GM12878 (cell line): ENCODE results near the gene INSL3. TPM values are rescaled to one million over a fixed set of nuclear protein-coding genes. Genes with fewer than 3 reads are reported as not detected.

Experiments used
- ATAC-seq: fragments of 200-7000 bp; cut with Tn5 transposase; 3 replicates; pipeline ENCODE4 v1.9.1; 2020; ENCODE audit warnings: mild to moderate bottlenecking, moderate library complexity
- BruUV-seq: library from RNA; stranded (reverse); fragments of 400-500 nt; replicated peaks from 2 replicates; lab custom pipeline; 2021; lab: Mats Ljungman, UMichigan
- CTCF ChIA-PET: fragments of 300-600 bp; sonication (Branson Sonifier 250); formaldehyde crosslinking; extraction: SDS; loops from one replicate; lab custom pipeline; 2021; ENCODE audit warnings: inconsistent platforms; lab: Yijun Ruan, JAX
- POLR2A ChIA-PET: fragments of 350-600 bp; formaldehyde crosslinking; extraction: SDS; loops from one replicate; lab custom pipeline; 2021; ENCODE audit warnings: inconsistent platforms; lab: Charles Lee
- RAD21 ChIA-PET: fragments of 300-600 bp; sonication (Branson Sonifier 250); formaldehyde crosslinking; loops from one replicate; lab custom pipeline; 2023; ENCODE audit warnings: antibody characterized with exemption; ENCODE audit not compliant: unreplicated experiment; lab: Charles Lee
- SMC1A ChIA-PET: fragments of 300-600 bp; sonication (Branson Sonifier 250); formaldehyde crosslinking; loops from one replicate; lab custom pipeline; 2023; ENCODE audit not compliant: unreplicated experiment, uncharacterized antibody; lab: Charles Lee
- DNase-seq: peaks from one replicate; pipeline ENCODE4 v3.0.0-alpha.2; 2011; ENCODE audit warnings: low read depth, low spot score
- FAIRE-seq: peaks from 3 replicates; lab custom pipeline; 2011; peaks lifted over from hg19 to GRCh38; lab: Jason Lieb, UNC
- H2AFZ ChIP-seq: 2 replicates; pipeline ENCODE4 v1.6.0; 2011; ENCODE audit warnings: low read depth, low read length, control low read depth; ENCODE audit not compliant: control insufficient read depth
- H3K27ac ChIP-seq: 2 replicates; pipeline ENCODE4 v1.5.1; 2011; ENCODE audit warnings: control low read depth; ENCODE audit not compliant: control insufficient read depth, insufficient read depth
- H3K27me3 ChIP-seq, 2 experiments: replicated peaks in 1 of 2; 2 replicates each; pipeline versions ENCODE4 v1.6.0 to v1.6.1; 2011; ENCODE audit warnings: low read length in 1 of 2; ENCODE audit not compliant: control insufficient read depth in 2 of 2, insufficient read depth in 2 of 2
- H3K36me3 ChIP-seq, 2 experiments: 2 replicates each; pipeline ENCODE4 v1.5.1; 2011; ENCODE audit warnings: low read length in 1 of 2; ENCODE audit not compliant: control insufficient read depth in 2 of 2, insufficient read depth in 2 of 2
- H3K4me1 ChIP-seq: 2 replicates; pipeline ENCODE4 v1.6.1; 2011; ENCODE audit warnings: mild to moderate bottlenecking, low read length, moderate library complexity, mixed read lengths; ENCODE audit not compliant: control insufficient read depth, insufficient read depth
- H3K4me2 ChIP-seq: 2 replicates; pipeline ENCODE4 v1.6.0; 2011; ENCODE audit warnings: control low read depth; ENCODE audit not compliant: control insufficient read depth, insufficient read depth
- H3K4me3 ChIP-seq: fragments of 200-600 bp; sonication (generic); 2 replicates; pipeline ENCODE4 v1.5.1; 2016
- H3K79me2 ChIP-seq: 2 replicates; pipeline ENCODE4 v1.6.0; 2011; ENCODE audit warnings: low read length; ENCODE audit not compliant: control insufficient read depth, insufficient read depth
- H3K9ac ChIP-seq: 2 replicates; pipeline ENCODE4 v1.8.0; 2011; ENCODE audit warnings: low read length, control low read depth, mixed read lengths; ENCODE audit not compliant: control insufficient read depth, insufficient read depth
- H3K9me3 ChIP-seq: replicated peaks from 3 replicates; pipeline ENCODE4 v1.5.1; 2011; ENCODE audit warnings: mild to moderate bottlenecking, low read length; ENCODE audit not compliant: control insufficient read depth, insufficient read depth
- H4K20me1 ChIP-seq: 2 replicates; pipeline ENCODE4 v1.6.0; 2011; ENCODE audit not compliant: control insufficient read depth, insufficient read depth
- BCL3 ChIP-seq: IDR thresholded peaks from 2 replicates; pipeline ENCODE4 v1.6.1; 2011; ENCODE audit warnings: borderline replicate concordance, low read depth, mild to moderate bottlenecking, moderate library complexity, low read length; ENCODE audit not compliant: insufficient read depth, poor library complexity, severe bottlenecking
- SPI1 ChIP-seq: IDR thresholded peaks from 2 replicates; pipeline ENCODE4 v1.6.1; 2011; ENCODE audit warnings: low read depth, mild to moderate bottlenecking, low read length, moderate library complexity, borderline replicate concordance; ENCODE audit not compliant: insufficient read depth
- WGBS: methylation state at CpG from one replicate; pipeline ENCODE4 v1.1.6; 2016; ENCODE audit warnings: low lambda C conversion rate; ENCODE audit not compliant: insufficient replicate concordance, insufficient coverage; ENCODE audit errors: missing lambda C conversion rate; 5-methylcytosine and 5-hydroxymethylcytosine counted together
- in situ Hi-C: fragments of 300-500 bp; cut with MboI; formaldehyde crosslinking; loops from 9 replicates; pipeline ENCODE4 v1.14.3; 2018; ENCODE audit warnings: mixed read lengths
- intact Hi-C: fragments of 100-400 bp; cut with micrococcal nuclease; formaldehyde crosslinking; loops from one replicate; pipeline ENCODE4 v1.14.2; 2022; ENCODE audit not compliant: unreplicated experiment
- polyA plus RNA-seq, 11 experiments: library from polyadenylated mRNA; depleted of rRNA in 4 of 11; unstranded in 6 of 11; stranded (reverse) in 5 of 11; fragments of >200 nt; fragmentation: Nextera tagmentation in 4 of 11; fragmentation: Illumina TruSeq in 1 of 11; extraction: Ambion mirVana in 4 of 11; extraction: Trizol in 1 of 11; gene quantifications; 1 replicate in 1 of 11; 2 replicates in 10 of 11; pipeline versions ENCODE4 v1.2.1 to v1.2.3, GENCODE V29; 2011 to 2016; ENCODE audit warnings: inconsistent platforms in 2 of 11, missing spikeins in 2 of 11, low read depth in 1 of 11
- total RNA-seq, 4 experiments: library from RNA; depleted of rRNA in 3 of 4; stranded (reverse); fragments of >200 nt in 3 of 4; fragmentation: Illumina TruSeq in 1 of 4; extraction: Trizol in 1 of 4; gene quantifications; 2 replicates each; pipeline versions ENCODE4 v1.2.1 to v1.2.3, GENCODE V29; 2013 to 2021

INSL3 gene
- total and polyA plus RNA-seq, 10 of the 15 experiments (the other 5 are each of a cell fraction or from before 2014, with no cell fraction given) = 0.27 to 1.9 (median 0.70) TPM

DNA sequence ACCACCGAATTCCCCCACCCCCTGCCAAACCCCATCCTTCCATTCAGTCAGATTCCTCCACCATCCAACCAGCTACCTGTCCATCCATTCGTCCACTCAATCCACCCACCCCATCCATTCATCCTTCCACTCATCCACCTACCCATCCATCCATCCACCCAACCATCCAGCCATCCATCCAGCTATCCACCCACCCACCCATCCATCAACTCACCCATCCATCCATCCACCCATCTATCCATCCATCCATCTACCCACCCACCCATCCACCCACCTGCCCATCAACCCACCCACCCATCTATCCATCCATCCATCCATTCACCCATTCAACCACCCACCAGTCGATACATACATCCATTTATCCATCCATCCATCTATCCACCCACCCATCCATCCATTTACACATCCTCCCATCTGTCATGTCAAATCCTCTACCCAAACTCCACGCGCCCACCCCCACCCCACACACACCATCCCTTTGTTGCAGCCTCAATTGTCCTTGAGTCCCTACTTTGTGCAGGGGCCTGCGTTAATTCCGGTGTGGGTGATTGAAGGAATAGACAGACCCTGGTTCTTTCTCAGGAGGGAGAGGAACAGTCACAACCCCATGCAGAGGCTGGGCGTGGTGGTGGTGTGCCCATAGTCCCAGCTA is 45.1 kb upstream of the INSL3 start:
- Histone ChIP-seq H3K4me2 (no peak overlapping the region), H3K27ac (no peak overlapping the region), H4K20me1 (peaks cover 10% of the 10 kb centered on the region), H3K79me2 (peaks cover 12% of the 10 kb centered on the region), H3K27me3 (no peaks in the 10 kb centered on the region), H3K9me3 (no peaks in the 10 kb centered on the region), H3K9ac (no peak overlapping the region), H3K4me3 (no peak overlapping the region), H3K4me1 (peaks cover 12% of the 10 kb centered on the region), H3K36me3 (peaks cover 15 to 28% of the 10 kb centered on the region in 2 experiments), H2AFZ (no peak overlapping the region)
- intact Hi-C loops = no loop called here
- ChIA-PET SMC1A (interaction anchor here (0.6 to 1.2 kb wide), 2 partner anchors 64 to 66 kb away, joined by 3 to 4 read pairs; partner anchors contain the start of gene CCDC124), RAD21 (interaction anchor here (1.4 kb wide), 1 partner anchor 66 kb away, joined by 3 read pairs; the partner anchor contains the start of gene CCDC124), POLR2A (interaction anchor here (1.9 kb wide), 1 partner anchor 66 kb away, joined by 6 read pairs; the partner anchor contains the start of gene CCDC124), CTCF (no interaction called here)
- 54% methylated on average over 7 of the region's 8 CpGs for WGBS
- no TSS peak for BruUV-seq
- FAIRE-seq (no peak), DNase-seq (no peak), ATAC-seq (no peak)
- in situ Hi-C loops = loop anchor here (5.0 kb wide), 2 partner anchors 61 to 121 kb away; no protein-coding TSS in a partner anchor
- TF ChIP-seq SPI1 (no peak), BCL3 (peak; percentile 10)
